T-helper 1 cell treated with Interleukin-12 subunit alpha and Interleukin-12 subunit beta and Interleukin-4 antibody, amounts not matched to agents 30 μg/mL and 1 μg/mL, for 36 hours (primary cell): Measurements from ENCODE around the gene AFF2.

Experiments used
- H3K27ac Mint-ChIP-seq: one replicate; pipeline ENCODE4 v1.8.0; 2021; ENCODE audit warnings: mild to moderate bottlenecking, mixed read lengths
- H3K27me3 Mint-ChIP-seq: one replicate; pipeline ENCODE4 v1.8.0; 2021; ENCODE audit warnings: low read depth, mixed read lengths
- H3K36me3 Mint-ChIP-seq: one replicate; pipeline ENCODE4 v1.8.0; 2021; ENCODE audit warnings: low read depth, mixed read lengths
- H3K4me1 Mint-ChIP-seq: one replicate; pipeline ENCODE4 v1.8.0; 2021; ENCODE audit warnings: low read depth, mixed read lengths
- H3K4me3 Mint-ChIP-seq: one replicate; pipeline ENCODE4 v1.8.0; 2021; ENCODE audit warnings: mild to moderate bottlenecking, moderate library complexity, mixed read lengths
- H3K9me3 Mint-ChIP-seq: one replicate; pipeline ENCODE4 v1.8.0; 2021; ENCODE audit warnings: mixed read lengths

AFF2 gene

GRCh38 chrX:148588649-148589310 is 88.4 kb downstream of the AFF2 start:
- no peaks in the 10 kb centered on the region for H3K4me1 Mint-ChIP-seq
- no peaks in the 10 kb centered on the region for H3K36me3 Mint-ChIP-seq
- H3K27ac Mint-ChIP-seq: no peak overlapping the region
- H3K27me3 Mint-ChIP-seq: no peaks in the 10 kb centered on the region
- no peak overlapping the region for H3K4me3 Mint-ChIP-seq
- H3K9me3 Mint-ChIP-seq: no peaks in the 10 kb centered on the region

- no peaks in the 10 kb centered on the region for H3K9me3 Mint-ChIP-seq
- no peak overlapping the region for H3K27ac Mint-ChIP-seq
- H3K4me3 Mint-ChIP-seq: no peak overlapping the region
- H3K27me3 Mint-ChIP-seq: no peaks in the 10 kb centered on the region
- no peaks in the 10 kb centered on the region for H3K4me1 Mint-ChIP-seq
- H3K36me3 Mint-ChIP-seq: no peaks in the 10 kb centered on the region
These were observed 92.2 kb downstream of the AFF2 start for GRCh38 chrX:148592595-148592994.

- H3K4me1 Mint-ChIP-seq: no peaks in the 10 kb centered on the region
- H3K27me3 Mint-ChIP-seq: no peaks in the 10 kb centered on the region
- no peak overlapping the region for H3K27ac Mint-ChIP-seq
These were observed 92.7 kb downstream of the AFF2 start for GRCh38 chrX:148593146-148593545.

DNA sequence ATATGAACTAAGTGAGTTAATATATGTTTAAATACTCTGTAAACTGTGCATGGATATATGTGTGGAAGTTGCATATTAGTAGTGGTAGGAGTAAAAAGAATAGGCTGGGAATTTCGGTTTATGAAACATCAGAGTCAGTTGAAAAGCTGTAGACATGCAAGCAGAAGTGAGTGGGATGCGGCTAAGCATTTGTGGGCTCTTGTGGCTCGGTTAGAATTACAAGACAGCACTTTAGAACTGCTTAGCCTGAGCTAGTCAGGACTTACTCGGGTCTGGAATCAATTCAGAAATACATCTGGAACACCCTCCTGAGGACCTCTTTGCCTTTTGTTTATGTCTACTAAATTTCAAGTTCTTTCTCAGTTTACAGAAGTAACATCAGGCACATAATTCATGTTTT is 93.6 kb downstream of the AFF2 start:
- Mint-ChIP-seq H3K9me3 (no peaks in the 10 kb centered on the region), H3K27me3 (no peaks in the 10 kb centered on the region), H3K36me3 (no peaks in the 10 kb centered on the region), H3K4me3 (no peak overlapping the region), H3K27ac (no peak overlapping the region), H3K4me1 (no peaks in the 10 kb centered on the region)

More at GRCh38 chrX:148593146-148593545, 92.7 kb downstream of the AFF2 start:
- H3K4me3 Mint-ChIP-seq: no peak overlapping the region
- H3K9me3 Mint-ChIP-seq: no peaks in the 10 kb centered on the region
- no peaks in the 10 kb centered on the region for H3K36me3 Mint-ChIP-seq

DNA sequence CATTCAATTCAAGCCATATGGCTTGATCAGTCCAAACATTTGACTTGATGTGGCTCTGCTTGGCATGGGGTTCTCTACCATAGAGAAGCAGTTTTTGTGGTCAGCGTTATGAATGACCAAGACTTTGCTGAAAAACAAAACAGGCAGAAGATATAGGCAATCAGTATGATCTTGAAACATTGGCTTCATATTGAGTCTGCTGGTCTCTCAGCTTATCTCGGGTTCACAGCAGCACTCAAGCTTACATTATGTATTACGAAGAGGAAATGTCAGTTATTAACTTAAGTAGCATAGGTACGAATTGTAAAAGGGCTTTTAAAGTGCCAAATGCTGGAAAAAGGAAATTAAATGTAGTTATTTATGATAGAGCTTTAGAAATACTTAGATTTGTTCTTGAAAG is 99.0 kb downstream of the AFF2 start:
- H3K9me3 Mint-ChIP-seq: no peaks in the 10 kb centered on the region
- peaks cover 1% of the 10 kb centered on the region for H3K36me3 Mint-ChIP-seq

GRCh38 chrX:148600131-148600530 is 99.7 kb downstream of the AFF2 start:
- Mint-ChIP-seq H3K36me3 (peaks cover 1% of the 10 kb centered on the region), H3K4me1 (no peaks in the 10 kb centered on the region), H3K9me3 (no peaks in the 10 kb centered on the region)

More for the DNA sequence above, 99.0 kb downstream of the AFF2 start:
- Mint-ChIP-seq H3K27ac (no peak overlapping the region), H3K4me3 (no peak overlapping the region), H3K27me3 (no peaks in the 10 kb centered on the region), H3K4me1 (no peaks in the 10 kb centered on the region)

DNA sequence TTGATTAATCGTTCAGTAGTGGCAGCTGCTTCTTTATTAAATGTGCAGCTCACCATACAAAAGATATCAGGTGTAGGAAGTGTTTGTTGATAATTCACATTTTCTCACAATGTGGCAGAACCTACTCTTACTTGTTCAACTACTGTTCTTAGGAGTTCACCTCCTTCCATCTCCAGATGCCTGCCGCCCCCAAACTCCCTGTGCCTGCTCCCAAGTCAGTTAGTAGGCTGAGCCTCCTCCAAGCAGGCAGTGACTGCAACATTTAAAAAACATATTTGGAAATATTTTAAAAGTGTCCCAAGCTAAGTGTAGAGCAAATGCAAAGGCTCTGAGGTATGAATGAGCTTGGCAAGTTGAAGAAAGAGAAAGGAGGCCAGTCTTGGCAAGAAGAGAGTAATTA is 100.2 kb downstream of the AFF2 start:
- Mint-ChIP-seq H3K27me3 (no peaks in the 10 kb centered on the region), H3K4me3 (no peak overlapping the region), H3K4me1 (no peaks in the 10 kb centered on the region), H3K36me3 (peaks cover 1% of the 10 kb centered on the region), H3K9me3 (no peaks in the 10 kb centered on the region), H3K27ac (no peak overlapping the region)

More at GRCh38 chrX:148600131-148600530, 99.7 kb downstream of the AFF2 start:
- Mint-ChIP-seq H3K4me3 (no peak overlapping the region), H3K27me3 (no peaks in the 10 kb centered on the region), H3K27ac (no peak overlapping the region)

GRCh38 chrX:148601034-148601433 is 100.6 kb downstream of the AFF2 start:
- H3K9me3 Mint-ChIP-seq: no peaks in the 10 kb centered on the region
- H3K27ac Mint-ChIP-seq: no peak overlapping the region
- H3K27me3 Mint-ChIP-seq: no peaks in the 10 kb centered on the region
- no peak overlapping the region for H3K4me3 Mint-ChIP-seq
- H3K36me3 Mint-ChIP-seq: peaks cover 3% of the 10 kb centered on the region
- no peaks in the 10 kb centered on the region for H3K4me1 Mint-ChIP-seq

GRCh38 chrX:148609515-148610327 is 109.3 kb downstream of the AFF2 start:
- H3K4me1 Mint-ChIP-seq: peaks cover 5% of the 10 kb centered on the region
- no peaks in the 10 kb centered on the region for H3K27me3 Mint-ChIP-seq
- H3K27ac Mint-ChIP-seq: no peak overlapping the region
- H3K4me3 Mint-ChIP-seq: no peak overlapping the region
- peaks cover 4% of the 10 kb centered on the region for H3K9me3 Mint-ChIP-seq
- peaks cover 2% of the 10 kb centered on the region for H3K36me3 Mint-ChIP-seq

DNA sequence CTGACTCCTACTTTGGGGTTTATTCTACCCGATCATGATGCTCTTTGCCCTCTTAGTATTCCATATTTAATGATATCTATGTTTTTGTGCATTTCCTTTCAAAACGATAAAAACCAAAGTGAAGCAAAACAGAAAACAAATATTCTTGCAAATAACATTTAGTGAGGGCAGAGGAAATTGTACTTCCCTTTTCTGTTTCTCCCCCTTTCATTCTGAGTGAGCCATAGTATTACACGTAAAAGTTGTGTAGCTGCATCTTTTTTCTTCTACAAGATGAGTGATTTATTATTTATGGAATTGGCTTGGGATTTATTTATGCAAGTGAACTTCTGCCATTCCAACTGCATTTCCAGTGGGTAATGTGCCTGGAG is 109.9 kb downstream of the AFF2 start:
- no peak overlapping the region for H3K27ac Mint-ChIP-seq
- H3K36me3 Mint-ChIP-seq: peaks cover 2% of the 10 kb centered on the region
- peaks cover 4% of the 10 kb centered on the region for H3K9me3 Mint-ChIP-seq
- no peaks in the 10 kb centered on the region for H3K27me3 Mint-ChIP-seq
- peaks cover 5% of the 10 kb centered on the region for H3K4me1 Mint-ChIP-seq
- no peak overlapping the region for H3K4me3 Mint-ChIP-seq

- Mint-ChIP-seq H3K36me3 (no peaks in the 10 kb centered on the region), H3K9me3 (peaks cover 4% of the 10 kb centered on the region), H3K4me1 (peaks cover 5% of the 10 kb centered on the region), H3K4me3 (no peak overlapping the region), H3K27ac (no peak overlapping the region), H3K27me3 (no peaks in the 10 kb centered on the region)
These were observed 111.6 kb downstream of the AFF2 start for GRCh38 chrX:148611993-148612392.

- H3K4me1 Mint-ChIP-seq: peaks cover 5% of the 10 kb centered on the region
- no peaks in the 10 kb centered on the region for H3K36me3 Mint-ChIP-seq
- no peaks in the 10 kb centered on the region for H3K27me3 Mint-ChIP-seq
- no peak overlapping the region for H3K4me3 Mint-ChIP-seq
- no peak overlapping the region for H3K27ac Mint-ChIP-seq
- peaks cover under 1% of the 10 kb centered on the region for H3K9me3 Mint-ChIP-seq
These were observed 112.0 kb downstream of the AFF2 start for GRCh38 chrX:148612431-148612830.

- H3K4me3 Mint-ChIP-seq: no peak overlapping the region
- no peaks in the 10 kb centered on the region for H3K36me3 Mint-ChIP-seq
- no peak overlapping the region for H3K27ac Mint-ChIP-seq
- H3K9me3 Mint-ChIP-seq: no peaks in the 10 kb centered on the region
- H3K4me1 Mint-ChIP-seq: peaks cover 5% of the 10 kb centered on the region
- H3K27me3 Mint-ChIP-seq: no peaks in the 10 kb centered on the region
These were observed 113.2 kb downstream of the AFF2 start for GRCh38 chrX:148613636-148614035.

GRCh38 chrX:148615491-148615890 is 115.1 kb downstream of the AFF2 start:
- no peaks in the 10 kb centered on the region for H3K36me3 Mint-ChIP-seq
- H3K27me3 Mint-ChIP-seq: no peaks in the 10 kb centered on the region
- no peaks in the 10 kb centered on the region for H3K4me1 Mint-ChIP-seq
- no peaks in the 10 kb centered on the region for H3K9me3 Mint-ChIP-seq
- no peak overlapping the region for H3K4me3 Mint-ChIP-seq
- no peak overlapping the region for H3K27ac Mint-ChIP-seq
